HuH-7 (cell line): ENCODE measurements around the gene RETREG3.
"Not testable (repeated sequence)": the region's sequence is repeated elsewhere in the genome, so short reads cannot be mapped to it uniquely, and the experiment has no call there.

Experiments
- DNase-seq: peaks from one replicate; pipeline ENCODE4 v3.0.0; 2011; ENCODE audit warnings: low spot score

Gene RETREG3

GRCh38 chr17:42609182-42609813, at the start of gene RETREG3, which contains the start of gene TUBG1:
Gene RETREG3 (minus strand): TSS chr17:42609374. CDS start chr17:42609324, 50 bp downstream.
Gene TUBG1 (plus strand): TSS chr17:42609683. CDS start chr17:42609738, 55 bp downstream.
- DNase-seq: peak; percentile 98

DNA sequence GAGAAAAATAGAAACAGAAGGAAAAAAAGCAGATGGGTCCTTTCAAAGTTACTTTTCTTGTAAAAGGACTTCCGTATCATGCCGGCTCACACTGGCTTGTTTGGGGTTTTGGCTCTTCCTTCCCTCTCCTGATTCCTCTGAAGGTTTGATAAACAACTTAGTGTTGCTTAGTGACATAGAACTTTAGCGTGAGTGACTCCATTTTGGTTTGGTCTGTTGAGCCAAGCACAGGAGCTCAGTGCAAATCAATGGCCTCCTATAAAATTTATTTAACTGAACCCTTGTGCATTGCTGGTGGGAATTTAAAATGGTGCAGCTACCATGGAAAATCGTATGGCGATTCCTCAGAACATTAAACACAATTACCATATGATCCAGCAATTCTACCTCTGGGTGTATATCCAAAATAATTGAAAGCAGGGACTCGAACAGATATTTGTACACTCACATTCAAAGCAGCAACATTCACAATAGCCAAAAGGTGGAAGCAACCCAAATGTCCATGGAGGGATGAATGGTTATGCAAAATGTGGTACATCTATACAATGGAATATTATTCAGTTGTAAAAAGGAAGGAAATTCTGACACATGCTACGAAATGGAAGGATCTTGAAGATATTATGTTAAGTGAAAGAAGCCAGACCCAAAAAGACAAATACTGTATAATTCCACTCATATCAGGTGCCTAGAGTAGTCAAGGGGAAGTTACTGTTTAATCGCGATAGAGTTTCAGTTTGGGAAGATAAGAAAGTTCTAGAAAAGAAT, 48.8 kb upstream of the RETREG3 start:
- DNase-seq: no peak

DNA sequence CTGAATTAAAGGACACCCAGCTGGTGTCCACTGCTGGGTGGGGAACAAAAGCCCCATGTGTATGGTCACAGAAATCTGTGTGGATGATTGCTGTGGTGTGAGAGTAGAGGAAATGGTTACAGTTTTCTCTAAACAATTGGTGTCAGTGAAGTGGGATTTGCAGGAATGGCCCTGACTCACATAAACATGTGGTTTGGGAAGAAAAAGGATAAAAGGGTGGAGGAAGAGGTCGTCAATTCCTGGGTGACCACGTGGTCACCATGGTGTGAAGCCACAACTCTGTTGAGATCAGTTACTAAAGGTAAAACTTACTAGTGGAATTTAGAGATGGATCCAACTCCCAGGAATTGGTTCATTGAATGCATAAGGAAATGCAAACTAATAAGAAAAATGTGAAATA, 46.4 kb upstream of the RETREG3 start:
- no peak for DNase-seq

- no peak for DNase-seq
Measured at GRCh38 chr17:42653179-42654124, 44.3 kb upstream of the RETREG3 start.

DNA sequence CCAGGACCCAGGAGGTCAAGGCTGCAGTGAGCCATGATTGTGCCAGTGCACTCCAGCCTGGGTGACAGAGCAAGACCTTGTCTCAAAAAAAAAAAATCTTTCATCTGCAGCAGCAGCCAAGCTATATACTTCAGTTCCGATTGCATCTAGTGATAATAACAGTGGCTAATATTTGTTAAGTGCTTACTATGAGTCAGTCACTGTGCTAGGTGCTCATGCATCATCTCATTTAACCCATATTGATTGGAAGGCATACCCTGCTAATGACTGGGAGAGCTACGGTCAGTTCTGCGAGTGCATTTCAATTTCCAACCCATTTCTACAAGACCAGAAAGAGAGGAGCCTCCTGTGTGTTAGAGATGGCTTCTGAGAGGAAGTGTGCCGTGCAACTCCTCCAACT, 42.2 kb upstream of the RETREG3 start:
- no peak for DNase-seq

- no peak for DNase-seq
Measured at GRCh38 chr17:42647778-42648177, 38.6 kb upstream of the RETREG3 start.

DNA sequence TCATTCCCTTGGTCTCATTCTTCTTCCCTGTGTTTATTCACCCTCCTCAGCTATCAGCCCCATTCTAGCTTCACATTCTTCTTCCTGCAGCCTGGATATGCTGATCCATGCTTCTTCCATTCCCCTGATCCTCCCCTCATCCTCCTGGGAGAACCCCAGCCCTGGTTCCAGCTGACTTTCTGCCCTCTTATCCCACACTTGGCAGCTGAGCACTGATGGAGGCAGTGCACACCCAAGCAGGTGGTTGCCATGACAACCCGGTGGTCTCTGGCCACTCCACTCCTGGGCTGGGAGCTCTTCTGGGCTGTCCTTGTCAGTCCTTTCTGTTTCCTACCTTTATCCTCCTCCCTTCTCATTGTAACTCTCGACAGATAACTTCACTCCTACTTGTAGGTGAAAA, 33.2 kb upstream of the RETREG3 start:
- no peak for DNase-seq

DNA sequence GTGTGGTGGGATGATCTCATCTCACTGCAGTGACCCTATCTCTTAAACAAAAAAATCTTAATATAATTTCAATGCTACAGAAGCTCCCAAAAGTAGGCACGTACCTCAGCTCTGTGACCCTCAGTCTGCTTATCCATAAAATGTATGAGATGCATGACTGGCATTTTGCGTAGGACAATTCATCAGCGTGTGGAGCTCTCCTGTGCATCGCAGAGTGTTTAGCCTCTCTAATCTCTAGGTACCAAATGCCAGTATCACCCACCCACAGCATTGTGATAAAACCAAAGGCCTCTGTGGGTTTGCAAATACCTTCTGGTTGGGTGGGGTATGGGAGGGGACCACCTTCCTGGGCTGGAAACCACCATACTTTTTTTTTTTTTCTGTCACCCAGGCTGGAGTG, 30.9 kb upstream of the RETREG3 start:
- no peak for DNase-seq

DNA sequence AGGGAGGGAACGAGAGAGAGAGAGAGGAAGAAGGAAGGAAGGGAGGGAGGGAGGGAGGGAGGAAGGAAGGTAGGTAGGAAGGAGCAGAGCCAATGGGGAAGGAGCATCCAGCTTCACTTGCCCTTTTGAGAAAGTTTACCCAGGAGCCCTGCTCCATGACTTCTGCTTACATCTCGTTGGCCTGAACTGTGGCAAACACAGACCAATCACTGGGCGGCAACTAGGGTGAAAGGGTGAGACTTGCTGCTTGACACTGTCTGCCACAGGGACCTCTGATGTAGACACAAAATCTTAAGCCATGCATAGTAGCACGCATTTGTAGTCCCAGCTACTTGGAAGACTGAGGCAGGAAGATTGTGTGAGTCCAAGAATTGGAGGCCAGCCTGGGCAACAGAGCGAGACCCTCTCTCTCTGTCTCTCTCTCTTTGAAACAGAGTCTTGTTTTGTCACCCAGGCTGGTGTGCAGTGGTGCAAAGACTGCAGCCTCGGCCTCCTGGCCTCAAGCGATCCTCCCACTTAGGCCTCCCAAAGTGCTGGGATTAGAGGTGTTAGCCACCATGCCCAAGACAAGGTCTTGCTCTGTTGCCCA, 30.4 kb upstream of the RETREG3 start:
- DNase-seq: no peak

- DNase-seq: no peak
Measured at GRCh38 chr17:42632949-42633444, 23.8 kb upstream of the RETREG3 start.

- DNase-seq: no peak
Measured at GRCh38 chr17:42629411-42630009, 20.3 kb upstream of the RETREG3 start.

- DNase-seq: not testable (repeated sequence)
Measured at GRCh38 chr17:42627032-42627764, 18.0 kb upstream of the RETREG3 start.

GRCh38 chr17:42623732-42624596, 14.8 kb upstream of the RETREG3 start:
- DNase-seq: no peak

DNA sequence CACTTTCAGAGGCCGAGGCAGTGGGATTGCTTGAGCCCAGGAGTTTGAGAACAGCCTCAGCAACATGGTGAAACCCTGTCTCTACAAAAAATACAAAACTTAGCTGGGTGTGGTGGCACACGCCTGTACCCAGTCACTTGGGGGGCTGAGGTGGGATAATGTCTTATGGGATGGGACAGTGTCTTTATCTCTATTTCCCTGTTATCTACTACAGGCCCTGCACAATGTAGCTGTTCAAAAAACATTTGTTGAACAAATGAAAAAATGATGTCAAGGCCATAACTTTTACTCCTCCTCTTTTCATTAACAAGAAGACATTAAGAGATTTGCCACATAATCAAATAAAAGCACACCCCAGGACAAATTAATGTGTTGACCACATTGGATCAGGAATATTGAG, 14.1 kb upstream of the RETREG3 start:
- DNase-seq: no peak

GRCh38 chr17:42621987-42622386, 12.8 kb upstream of the RETREG3 start:
- not testable (repeated sequence) for DNase-seq

GRCh38 chr17:42618442-42619150, 9.4 kb upstream of the RETREG3 start:
- DNase-seq: peak; percentile 66

GRCh38 chr17:42617956-42618431, 8.8 kb upstream of the RETREG3 start:
- no peak for DNase-seq

DNA sequence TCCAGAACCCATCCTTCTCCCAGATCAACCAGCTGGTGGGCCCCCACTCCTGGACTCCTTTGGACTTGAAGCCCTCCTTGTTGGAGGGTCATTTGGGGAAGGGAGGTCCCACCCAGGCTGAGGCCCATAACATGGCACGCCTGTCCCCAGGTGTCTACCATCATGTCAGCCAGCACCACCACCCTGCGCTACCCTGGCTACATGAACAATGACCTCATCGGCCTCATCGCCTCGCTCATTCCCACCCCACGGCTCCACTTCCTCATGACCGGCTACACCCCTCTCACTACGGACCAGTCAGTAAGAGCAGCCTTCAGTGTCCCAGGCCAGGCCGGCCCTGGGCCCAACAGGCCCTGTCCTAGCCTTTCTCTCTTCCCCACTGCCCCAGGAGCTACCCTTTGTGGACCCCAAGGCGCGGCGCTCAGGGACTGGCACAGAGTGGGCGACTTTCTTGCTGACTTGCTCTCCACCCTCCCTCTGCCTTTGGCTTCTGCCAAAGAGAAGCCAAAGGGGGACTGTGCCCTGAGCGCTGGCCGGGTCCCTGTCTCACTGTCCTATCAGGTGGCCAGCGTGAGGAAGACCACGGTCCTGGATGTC, 4.6 kb upstream of the RETREG3 start:
- DNase-seq: no peak

DNA sequence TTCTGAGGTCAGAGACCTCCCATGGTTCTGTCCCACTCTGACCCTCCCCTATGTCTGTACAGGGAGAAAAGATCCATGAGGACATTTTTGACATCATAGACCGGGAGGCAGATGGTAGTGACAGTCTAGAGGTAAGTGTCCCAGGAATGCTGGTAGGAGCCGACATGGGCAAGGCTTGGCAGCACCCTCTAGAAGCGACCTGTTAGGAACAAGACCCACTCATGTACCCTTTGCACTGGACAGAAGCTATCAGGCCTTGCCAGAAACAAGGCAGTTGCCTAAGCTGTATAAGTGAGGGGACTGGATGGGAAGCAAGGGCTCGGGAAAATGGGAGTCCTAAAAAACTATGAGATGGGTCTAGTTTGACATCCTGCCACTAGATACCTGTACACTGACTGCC, 2.8 kb upstream of the RETREG3 start:
- no peak for DNase-seq
